ENCODE measurements around the gene CHRNA10.
"Not testable (repeated sequence)": the region's sequence is repeated elsewhere in the genome, so short reads cannot be mapped to it uniquely, and the experiment has no call there.

CHRNA10 gene

GRCh38 chr11:3664032-3664630 lies 7.1 kb downstream of the CHRNA10 start:
- TF ChIP-seq CTCF (IDR thresholded peaks at IDR 0.05), result no peak
- H3K36me3 ChIP-seq, result peaks cover 53% of the 10 kb centered on the region
- H3K9me3 ChIP-seq, result no peaks in the 10 kb centered on the region
- no peaks in the 10 kb centered on the region for H3K27me3 ChIP-seq
- H3K4me1 ChIP-seq (ENCODE audit: control insufficient read depth in 1 of 2, insufficient read depth in 1 of 2, low read depth in 1 of 2, low read length in 1 of 2), result no peaks in the 10 kb centered on the region
- H3K4me3 ChIP-seq (ENCODE audit: low read depth in 1 of 2, low read length in 1 of 2), result no peak overlapping the region
- H3K27ac ChIP-seq, result no peak overlapping the region

- Histone ChIP-seq H3K27ac (no peak overlapping the region), H3K4me3 (ENCODE audit: low read depth in 1 of 2, low read length in 1 of 2) (no peak overlapping the region), H3K36me3 (peaks cover 40% of the 10 kb centered on the region), H3K27me3 (peaks cover 4% of the 10 kb centered on the region), H3K9me3 (no peaks in the 10 kb centered on the region), H3K4me1 (ENCODE audit: control insufficient read depth in 1 of 2, insufficient read depth in 1 of 2, low read depth in 1 of 2, low read length in 1 of 2) (no peaks in the 10 kb centered on the region)
- TF ChIP-seq CTCF (IDR thresholded peaks at IDR 0.05), result no peak
These were observed 8.3 kb downstream of the CHRNA10 start for GRCh38 chr11:3662856-3663255.

GRCh38 chr11:3660960-3661359 lies 10.2 kb downstream of the CHRNA10 start:
- H3K9me3 ChIP-seq, result no peaks in the 10 kb centered on the region
- H3K4me3 ChIP-seq (ENCODE audit: low read depth in 1 of 2, low read length in 1 of 2), result no peak overlapping the region
- H3K27ac ChIP-seq, result no peak overlapping the region
- no peak for TF ChIP-seq CTCF (IDR thresholded peaks at IDR 0.05)
- peaks cover 10% of the 10 kb centered on the region for H3K27me3 ChIP-seq
- no peaks in the 10 kb centered on the region for H3K4me1 ChIP-seq (ENCODE audit: control insufficient read depth in 1 of 2, insufficient read depth in 1 of 2, low read depth in 1 of 2, low read length in 1 of 2)
- peaks cover 21% of the 10 kb centered on the region for H3K36me3 ChIP-seq

GRCh38 chr11:3659595-3660515 lies 11.3 kb downstream of the CHRNA10 start:
- TF ChIP-seq CTCF (IDR thresholded peaks at IDR 0.05), result no peak
- Histone ChIP-seq H3K4me1 (ENCODE audit: control insufficient read depth in 1 of 2, insufficient read depth in 1 of 2, low read depth in 1 of 2, low read length in 1 of 2) (no peaks in the 10 kb centered on the region), H3K27me3 (peaks cover 19% of the 10 kb centered on the region), H3K27ac (no peak overlapping the region), H3K36me3 (peaks cover 10% of the 10 kb centered on the region), H3K4me3 (ENCODE audit: low read depth in 1 of 2, low read length in 1 of 2) (no peak overlapping the region), H3K9me3 (no peaks in the 10 kb centered on the region)

- peaks cover 32% of the 10 kb centered on the region for H3K27me3 ChIP-seq
- no peaks in the 10 kb centered on the region for H3K36me3 ChIP-seq
- TF ChIP-seq CTCF (IDR thresholded peaks at IDR 0.05), result no peak
- no peak overlapping the region for H3K4me3 ChIP-seq (ENCODE audit: low read depth in 1 of 2, low read length in 1 of 2)
- H3K4me1 ChIP-seq (ENCODE audit: control insufficient read depth in 1 of 2, insufficient read depth in 1 of 2, low read depth in 1 of 2, low read length in 1 of 2), result no peaks in the 10 kb centered on the region
- H3K27ac ChIP-seq, result no peak overlapping the region
- no peaks in the 10 kb centered on the region for H3K9me3 ChIP-seq
These were observed 12.9 kb downstream of the CHRNA10 start for GRCh38 chr11:3658252-3658651.

GRCh38 chr11:3657331-3657730 lies 13.9 kb downstream of the CHRNA10 start:
- not testable (repeated sequence) for H3K27ac ChIP-seq; H3K9me3 ChIP-seq; H3K36me3 ChIP-seq; H3K4me3 ChIP-seq (ENCODE audit: low read depth in 1 of 2, low read length in 1 of 2); H3K4me1 ChIP-seq (ENCODE audit: control insufficient read depth in 1 of 2, insufficient read depth in 1 of 2, low read depth in 1 of 2, low read length in 1 of 2)
- peaks cover 33% of the 10 kb centered on the region for H3K27me3 ChIP-seq

Data from neutrophil (primary cell).